ENCODE data around the gene RAMACL.

GRCh38 chr6:166567813-166568212, 18.7 kb downstream of the RAMACL start:
- TF ChIP-seq POLR2A (IDR thresholded peaks at IDR 0.05) (no peak), CTCF (IDR thresholded peaks at IDR 0.05) (no peak)
